HEK293 (cell line): ENCODE data around the gene PDIA5.

Source experiments
- AEBP2 ChIP-seq: fragments of 450-650 bp; formaldehyde crosslinking; IDR thresholded peaks from 2 replicates; pipeline ENCODE4 v1.5.1; 2016; ENCODE audit warnings: missing biosample characterization, missing genetic modification characterization, borderline replicate concordance
- BCL11B ChIP-seq: fragments of 450-650 bp; formaldehyde crosslinking; IDR thresholded peaks from 2 replicates; pipeline ENCODE4 v1.5.1; 2016; ENCODE audit warnings: low read depth, missing biosample characterization, missing genetic modification characterization
- FEZF1 ChIP-seq: fragments of 450-650 bp; formaldehyde crosslinking; IDR thresholded peaks from 2 replicates; pipeline ENCODE4 v1.5.1; 2016; ENCODE audit warnings: missing biosample characterization, missing genetic modification characterization
- HOXA7 ChIP-seq: sonication (generic); formaldehyde crosslinking; IDR thresholded peaks from 2 replicates; pipeline ENCODE4 v1.8.1; 2022; ENCODE audit warnings: missing genetic modification reagents, borderline replicate concordance
- HOXD13 ChIP-seq: sonication (generic); formaldehyde crosslinking; IDR thresholded peaks from 2 replicates; pipeline ENCODE4 v1.8.0; 2022; ENCODE audit warnings: missing genetic modification reagents, borderline replicate concordance
- KLF8 ChIP-seq: fragments of 450-650 bp; formaldehyde crosslinking; IDR thresholded peaks from 2 replicates; pipeline ENCODE4 v1.5.1; 2016; ENCODE audit warnings: missing biosample characterization, missing genetic modification characterization
- KLF9 ChIP-seq: fragments of 450-650 bp; formaldehyde crosslinking; IDR thresholded peaks from 2 replicates; pipeline ENCODE4 v1.5.1; 2016; ENCODE audit warnings: missing biosample characterization, missing genetic modification characterization, low read depth
- SCRT1 ChIP-seq: fragments of 450-650 bp; formaldehyde crosslinking; IDR thresholded peaks from 2 replicates; pipeline ENCODE4 v1.5.1; 2016; ENCODE audit warnings: missing biosample characterization, missing genetic modification characterization, borderline replicate concordance
- YY2 ChIP-seq: fragments of 450-650 bp; formaldehyde crosslinking; IDR thresholded peaks from 2 replicates; pipeline ENCODE4 v1.5.1; 2016; ENCODE audit warnings: missing biosample characterization, missing genetic modification characterization
- ZBTB17 ChIP-seq: fragments of 450-650 bp; formaldehyde crosslinking; IDR thresholded peaks from 2 replicates; pipeline ENCODE4 v1.5.1; 2016; ENCODE audit warnings: missing biosample characterization, missing genetic modification characterization
- ZNF112 ChIP-seq: fragments of 450-650 bp; formaldehyde crosslinking; IDR thresholded peaks from 2 replicates; pipeline ENCODE4 v1.5.0; 2017; ENCODE audit warnings: missing biosample characterization, missing genetic modification characterization
- ZNF121 ChIP-seq: fragments of 450-650 bp; formaldehyde crosslinking; IDR thresholded peaks from 2 replicates; pipeline ENCODE4 v1.5.1; 2016; ENCODE audit warnings: missing biosample characterization, missing genetic modification characterization
- ZNF155 ChIP-seq: fragments of 450-650 bp; formaldehyde crosslinking; IDR thresholded peaks from 2 replicates; pipeline ENCODE4 v1.5.1; 2016; ENCODE audit warnings: missing biosample characterization, missing genetic modification characterization
- ZNF211 ChIP-seq: fragments of 450-650 bp; formaldehyde crosslinking; IDR thresholded peaks from 2 replicates; pipeline ENCODE4 v1.5.1; 2016; ENCODE audit warnings: low read depth, missing biosample characterization, missing genetic modification characterization
- ZNF248 ChIP-seq: fragments of 450-650 bp; formaldehyde crosslinking; IDR thresholded peaks from 2 replicates; pipeline ENCODE4 v1.5.1; 2017; ENCODE audit warnings: missing biosample characterization, missing genetic modification characterization
- ZNF280D ChIP-seq: fragments of 450-650 bp; formaldehyde crosslinking; IDR thresholded peaks from 2 replicates; pipeline ENCODE4 v1.5.1; 2016; ENCODE audit warnings: missing biosample characterization, missing genetic modification characterization
- ZNF324 ChIP-seq: fragments of 450-650 bp; formaldehyde crosslinking; IDR thresholded peaks from 2 replicates; pipeline ENCODE4 v1.5.1; 2016; ENCODE audit warnings: missing biosample characterization, missing genetic modification characterization
- ZNF391 ChIP-seq: fragments of 450-650 bp; formaldehyde crosslinking; IDR thresholded peaks from 2 replicates; pipeline ENCODE4 v1.5.1; 2016; ENCODE audit warnings: low read depth, missing biosample characterization, missing genetic modification characterization, borderline replicate concordance
- ZNF514 ChIP-seq: fragments of 450-650 bp; formaldehyde crosslinking; IDR thresholded peaks from 2 replicates; pipeline ENCODE4 v1.5.1; 2016; ENCODE audit warnings: missing biosample characterization, missing genetic modification characterization
- ZNF518A ChIP-seq: fragments of 450-650 bp; formaldehyde crosslinking; conservative IDR thresholded peaks from 2 replicates; pipeline ENCODE4 v1.5.1; 2016; ENCODE audit warnings: low read depth, missing biosample characterization, missing genetic modification characterization
- ZNF624 ChIP-seq: fragments of 450-650 bp; formaldehyde crosslinking; IDR thresholded peaks from 2 replicates; pipeline ENCODE4 v1.5.1; 2017; ENCODE audit warnings: missing biosample characterization, missing genetic modification characterization
- ZNF654 ChIP-seq: fragments of 450-650 bp; formaldehyde crosslinking; IDR thresholded peaks from 2 replicates; pipeline ENCODE4 v1.5.1; 2016; ENCODE audit warnings: low read depth, missing biosample characterization, missing genetic modification characterization
- ZNF677 ChIP-seq: fragments of 450-650 bp; IDR thresholded peaks from 2 replicates; pipeline ENCODE4 v1.5.0; 2018; ENCODE audit warnings: missing biosample characterization, mild to moderate bottlenecking, missing genetic modification characterization, moderate library complexity
- ZNF692 ChIP-seq: fragments of 450-650 bp; formaldehyde crosslinking; IDR thresholded peaks from 2 replicates; pipeline ENCODE4 v1.5.1; 2016; ENCODE audit warnings: missing biosample characterization, missing genetic modification characterization
- ZNF704 ChIP-seq: fragments of 450-650 bp; formaldehyde crosslinking; IDR thresholded peaks from 2 replicates; pipeline ENCODE4 v1.5.1; 2016; ENCODE audit warnings: missing biosample characterization, missing genetic modification characterization
- ZSCAN30 ChIP-seq: fragments of 450-650 bp; IDR thresholded peaks from 2 replicates; pipeline ENCODE4 v1.5.1; 2018; ENCODE audit warnings: missing biosample characterization, mild to moderate bottlenecking, missing genetic modification characterization, moderate library complexity
- TF ChIP-seq, protein P1 (sequence below): fragments of 450-650 bp; formaldehyde crosslinking; IDR thresholded peaks from 2 replicates; pipeline ENCODE4 v1.5.1; 2016; ENCODE audit warnings: missing biosample characterization, missing genetic modification characterization
- TF ChIP-seq, protein P2 (sequence below): fragments of 450-650 bp; formaldehyde crosslinking; IDR thresholded peaks from 2 replicates; pipeline ENCODE4 v1.5.1; 2017; ENCODE audit warnings: missing biosample characterization, missing genetic modification characterization

PDIA5 gene

GRCh38 chr3:123071146-123071545, 4.3 kb downstream of the PDIA5 start (continued):
- TF ChIP-seq YY2, result no peak
- no peak for TF ChIP-seq ZBTB17
- no peak for TF ChIP-seq SCRT1
- TF ChIP-seq ZNF211, result no peak
- no peak for TF ChIP-seq ZNF518A (tag by site-specific recombination)
- TF ChIP-seq ZNF280D (tag by site-specific recombination), result no peak
- TF ChIP-seq ZNF692, result 0 out of 2 replicates have a peak, but pooled peaks have one; percentile 16
- TF ChIP-seq, protein P1, sequence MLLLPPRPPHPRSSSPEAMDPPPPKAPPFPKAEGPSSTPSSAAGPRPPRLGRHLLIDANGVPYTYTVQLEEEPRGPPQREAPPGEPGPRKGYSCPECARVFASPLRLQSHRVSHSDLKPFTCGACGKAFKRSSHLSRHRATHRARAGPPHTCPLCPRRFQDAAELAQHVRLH, result no peak
- no peak for TF ChIP-seq KLF8 (tag by site-specific recombination)
- no peak for TF ChIP-seq ZNF391 (tag by site-specific recombination)
- no peak for TF ChIP-seq ZNF677 (tag by site-specific recombination)
- TF ChIP-seq BCL11B (tag by site-specific recombination), result no peak
- no peak for TF ChIP-seq AEBP2
- TF ChIP-seq, protein P2, sequence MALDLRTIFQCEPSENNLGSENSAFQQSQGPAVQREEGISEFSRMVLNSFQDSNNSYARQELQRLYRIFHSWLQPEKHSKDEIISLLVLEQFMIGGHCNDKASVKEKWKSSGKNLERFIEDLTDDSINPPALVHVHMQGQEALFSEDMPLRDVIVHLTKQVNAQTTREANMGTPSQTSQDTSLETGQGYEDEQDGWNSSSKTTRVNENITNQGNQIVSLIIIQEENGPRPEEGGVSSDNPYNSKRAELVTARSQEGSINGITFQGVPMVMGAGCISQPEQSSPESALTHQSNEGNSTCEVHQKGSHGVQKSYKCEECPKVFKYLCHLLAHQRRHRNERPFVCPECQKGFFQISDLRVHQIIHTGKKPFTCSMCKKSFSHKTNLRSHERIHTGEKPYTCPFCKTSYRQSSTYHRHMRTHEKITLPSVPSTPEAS, result no peak
- no peak for TF ChIP-seq ZNF112 (tag by site-specific recombination)
- TF ChIP-seq ZNF704 (tag by site-specific recombination), result no peak
- no peak for TF ChIP-seq HOXD13 (CRISPR knock-in tag)
- TF ChIP-seq ZNF121, result no peak
- no peak for TF ChIP-seq ZNF514 (tag by site-specific recombination)
- no peak for TF ChIP-seq ZNF624 (tag by site-specific recombination)
- no peak for TF ChIP-seq KLF9
- TF ChIP-seq ZSCAN30 (tag by site-specific recombination), result no peak
- no peak for TF ChIP-seq ZNF654 (tag by site-specific recombination)
- TF ChIP-seq ZNF248, result no peak
- TF ChIP-seq HOXA7, result no peak
- TF ChIP-seq ZNF324 (tag by site-specific recombination), result no peak
- no peak for TF ChIP-seq FEZF1 (tag by site-specific recombination)
- no peak for TF ChIP-seq ZNF155 (tag by site-specific recombination)
